Measurements from ENCODE around the gene RFX1. TPM values are rescaled to one million over a fixed set of nuclear protein-coding genes. Genes with fewer than 3 reads are reported as not detected.

RFX1 gene
- total RNA-seq, 1 donor from 2014 or later = 15.7 TPM

DNA sequence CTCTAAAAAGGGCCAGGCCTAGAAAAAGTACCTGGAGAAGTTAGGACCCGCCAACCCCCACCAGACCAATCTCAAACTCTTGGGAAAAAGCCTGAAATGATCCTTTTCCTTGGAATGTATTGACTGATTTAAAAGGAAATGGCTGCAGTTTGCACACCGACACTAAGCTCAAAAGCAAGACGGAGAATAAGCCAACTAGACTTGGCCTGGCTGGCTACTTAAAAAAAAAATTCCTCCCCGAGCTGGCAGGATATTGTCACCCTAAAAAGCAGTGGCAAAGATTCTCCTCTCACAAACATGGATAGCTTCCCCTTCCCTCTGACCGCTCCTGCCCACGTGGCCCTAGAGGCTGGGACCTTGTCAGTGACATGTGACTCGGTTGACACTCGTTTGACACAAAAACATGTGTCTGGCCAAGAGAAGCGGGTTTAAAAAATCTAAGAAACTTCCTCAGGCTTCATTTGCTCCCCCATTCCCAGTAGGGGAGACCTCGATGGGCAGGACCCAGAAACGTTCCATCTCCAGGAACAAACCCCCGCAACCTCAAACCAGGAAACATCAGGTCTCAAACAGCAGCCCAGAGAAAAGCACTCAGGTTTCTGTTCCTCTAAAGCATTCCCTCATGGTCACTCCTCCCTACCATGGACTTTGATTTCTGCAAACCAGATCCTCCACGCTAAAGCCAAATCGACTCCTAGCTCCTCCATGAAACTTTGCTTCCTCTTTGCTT lies 1.3 kb downstream of the RFX1 start:
- Mint-ChIP-seq H3K36me3 (ENCODE audit: unreplicated experiment) (no peaks in the 10 kb centered on the region), H3K9me3 (ENCODE audit: unreplicated experiment) (no peaks in the 10 kb centered on the region), H3K27ac (ENCODE audit: unreplicated experiment) (peak overlapping the region; percentile 78), H3K4me1 (ENCODE audit: unreplicated experiment) (peaks cover 18% of the 10 kb centered on the region), H3K4me3 (ENCODE audit: unreplicated experiment) (peak overlapping the region; percentile 60), H3K27me3 (ENCODE audit: unreplicated experiment) (no peaks in the 10 kb centered on the region)
- DNase-seq (ENCODE audit: extremely low spot score, unreplicated experiment) = no peak
- TF ChIP-seq, protein P1, sequence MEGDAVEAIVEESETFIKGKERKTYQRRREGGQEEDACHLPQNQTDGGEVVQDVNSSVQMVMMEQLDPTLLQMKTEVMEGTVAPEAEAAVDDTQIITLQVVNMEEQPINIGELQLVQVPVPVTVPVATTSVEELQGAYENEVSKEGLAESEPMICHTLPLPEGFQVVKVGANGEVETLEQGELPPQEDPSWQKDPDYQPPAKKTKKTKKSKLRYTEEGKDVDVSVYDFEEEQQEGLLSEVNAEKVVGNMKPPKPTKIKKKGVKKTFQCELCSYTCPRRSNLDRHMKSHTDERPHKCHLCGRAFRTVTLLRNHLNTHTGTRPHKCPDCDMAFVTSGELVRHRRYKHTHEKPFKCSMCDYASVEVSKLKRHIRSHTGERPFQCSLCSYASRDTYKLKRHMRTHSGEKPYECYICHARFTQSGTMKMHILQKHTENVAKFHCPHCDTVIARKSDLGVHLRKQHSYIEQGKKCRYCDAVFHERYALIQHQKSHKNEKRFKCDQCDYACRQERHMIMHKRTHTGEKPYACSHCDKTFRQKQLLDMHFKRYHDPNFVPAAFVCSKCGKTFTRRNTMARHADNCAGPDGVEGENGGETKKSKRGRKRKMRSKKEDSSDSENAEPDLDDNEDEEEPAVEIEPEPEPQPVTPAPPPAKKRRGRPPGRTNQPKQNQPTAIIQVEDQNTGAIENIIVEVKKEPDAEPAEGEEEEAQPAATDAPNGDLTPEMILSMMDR (IDR thresholded peaks at IDR 0.05) = no peak

DNA sequence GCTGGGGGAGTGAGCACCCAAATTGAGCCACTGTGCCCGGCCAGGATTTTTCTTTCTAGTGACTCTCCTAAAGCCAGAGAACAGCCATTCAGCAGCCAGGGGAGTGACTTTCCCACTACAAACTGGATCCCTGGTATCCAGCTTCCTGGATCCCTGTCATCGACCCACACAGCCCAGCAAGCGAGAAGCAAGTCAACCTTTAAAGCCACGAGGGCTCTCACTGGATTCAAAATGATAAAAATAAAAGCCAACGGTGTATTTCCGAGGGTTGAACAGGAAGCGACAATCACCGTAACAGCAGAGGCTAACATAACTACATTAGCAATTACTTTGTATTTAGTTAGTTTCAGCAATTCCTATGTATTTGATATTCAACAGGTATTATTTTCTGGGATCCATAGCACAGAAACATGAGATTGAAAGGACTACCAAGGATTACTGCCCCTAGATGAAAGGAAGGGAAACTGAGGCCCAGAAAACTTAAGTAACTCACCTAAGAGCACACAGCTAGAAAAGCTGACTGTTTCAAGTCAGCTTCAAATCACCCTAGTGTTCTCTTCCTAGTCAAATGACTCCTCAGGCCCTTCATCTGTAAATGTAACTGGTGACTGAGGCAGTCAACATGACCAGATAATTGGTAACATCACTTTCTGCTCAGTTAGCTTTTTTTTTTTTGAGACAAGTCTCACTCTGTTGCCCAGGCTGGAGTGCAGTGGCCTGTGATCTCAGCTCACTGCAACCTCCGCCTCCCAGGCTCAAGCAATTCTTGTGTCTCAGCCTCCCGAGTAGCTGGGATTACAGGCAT lies 2.7 kb downstream of the RFX1 start:
- DNase-seq (ENCODE audit: extremely low spot score, unreplicated experiment) = no peak
- H3K4me3 Mint-ChIP-seq (ENCODE audit: unreplicated experiment) = no peak overlapping the region
- no peaks in the 10 kb centered on the region for H3K36me3 Mint-ChIP-seq (ENCODE audit: unreplicated experiment)
- H3K27me3 Mint-ChIP-seq (ENCODE audit: unreplicated experiment) = no peaks in the 10 kb centered on the region
- TF ChIP-seq, protein P1 (IDR thresholded peaks at IDR 0.05) = no peak
- peaks cover 18% of the 10 kb centered on the region for H3K4me1 Mint-ChIP-seq (ENCODE audit: unreplicated experiment)
- no peaks in the 10 kb centered on the region for H3K9me3 Mint-ChIP-seq (ENCODE audit: unreplicated experiment)
- peak overlapping the region; percentile 84 for H3K27ac Mint-ChIP-seq (ENCODE audit: unreplicated experiment)

- Mint-ChIP-seq H3K27me3 (ENCODE audit: unreplicated experiment) (no peaks in the 10 kb centered on the region), H3K4me1 (ENCODE audit: unreplicated experiment) (peaks cover 18% of the 10 kb centered on the region), H3K9me3 (ENCODE audit: unreplicated experiment) (no peaks in the 10 kb centered on the region), H3K27ac (ENCODE audit: unreplicated experiment) (peak overlapping the region; percentile 84), H3K4me3 (ENCODE audit: unreplicated experiment) (no peak overlapping the region), H3K36me3 (ENCODE audit: unreplicated experiment) (no peaks in the 10 kb centered on the region)
- TF ChIP-seq, protein P1 (IDR thresholded peaks at IDR 0.05) = no peak
- no peak for DNase-seq (ENCODE audit: extremely low spot score, unreplicated experiment)
Measured at GRCh38 chr19:14002571-14003250, 3.4 kb downstream of the RFX1 start.

GRCh38 chr19:14000691-14001375 lies 5.3 kb downstream of the RFX1 start:
- Mint-ChIP-seq H3K27ac (ENCODE audit: unreplicated experiment) (no peak overlapping the region), H3K36me3 (ENCODE audit: unreplicated experiment) (no peaks in the 10 kb centered on the region), H3K27me3 (ENCODE audit: unreplicated experiment) (no peaks in the 10 kb centered on the region), H3K9me3 (ENCODE audit: unreplicated experiment) (no peaks in the 10 kb centered on the region), H3K4me3 (ENCODE audit: unreplicated experiment) (no peak overlapping the region), H3K4me1 (ENCODE audit: unreplicated experiment) (peaks cover 14% of the 10 kb centered on the region)
- TF ChIP-seq, protein P1 (IDR thresholded peaks at IDR 0.05) = no peak
- no peak for DNase-seq (ENCODE audit: extremely low spot score, unreplicated experiment)
